GM19397 (cell line): ENCODE measurements around the gene PLEKHA6.

Experiments used
- ATAC-seq: cut with Tn5 transposase; IDR thresholded peaks from one replicate; pipeline ENCODE4 v1.9.1; 2021; ENCODE audit warnings: mild to moderate bottlenecking, moderate library complexity; ENCODE audit not compliant: unreplicated experiment

The PLEKHA6 gene

GRCh38 chr1:204382714-204383083, 23.0 kb upstream of the PLEKHA6 start:
- ATAC-seq = no peak

GRCh38 chr1:204380293-204380831, 20.6 kb upstream of the PLEKHA6 start:
- no peak for ATAC-seq

GRCh38 chr1:204377800-204378668, 18.3 kb upstream of the PLEKHA6 start:
- ATAC-seq = no peak

- no peak for ATAC-seq
Measured at GRCh38 chr1:204376919-204377799, 17.4 kb upstream of the PLEKHA6 start.

- ATAC-seq = no peak
Measured at GRCh38 chr1:204376465-204376864, 16.7 kb upstream of the PLEKHA6 start.

GRCh38 chr1:204373911-204374310, 14.2 kb upstream of the PLEKHA6 start:
- ATAC-seq = no peak

- no peak for ATAC-seq
Measured at GRCh38 chr1:204370176-204370575, 10.4 kb upstream of the PLEKHA6 start.

- no peak for ATAC-seq
Measured at GRCh38 chr1:204368996-204369726, 9.4 kb upstream of the PLEKHA6 start.

- no peak for ATAC-seq
Measured at GRCh38 chr1:204367956-204368355, 8.2 kb upstream of the PLEKHA6 start.

GRCh38 chr1:204367193-204367858, 7.6 kb upstream of the PLEKHA6 start:
- no peak for ATAC-seq

- no peak for ATAC-seq
Measured at GRCh38 chr1:204366759-204367158, 7.0 kb upstream of the PLEKHA6 start.

- no peak for ATAC-seq
Measured at GRCh38 chr1:204363335-204364114, 3.8 kb upstream of the PLEKHA6 start.

- no peak for ATAC-seq
Measured at GRCh38 chr1:204362984-204363334, 3.2 kb upstream of the PLEKHA6 start.

GRCh38 chr1:204361781-204362180, 2.1 kb upstream of the PLEKHA6 start:
- ATAC-seq = no peak

GRCh38 chr1:204361341-204361771, 1.6 kb upstream of the PLEKHA6 start:
- no peak for ATAC-seq

- ATAC-seq = no peak
Measured at GRCh38 chr1:204360314-204360713, 585 bp upstream of the PLEKHA6 start.

GRCh38 chr1:204359131-204359473, 627 bp downstream of the PLEKHA6 start:
- ATAC-seq = no peak

- ATAC-seq = no peak
Measured at GRCh38 chr1:204358605-204359004, 1.1 kb downstream of the PLEKHA6 start.

GRCh38 chr1:204357551-204358490, 1.9 kb downstream of the PLEKHA6 start:
- no peak for ATAC-seq
